A673 (cell line): ENCODE results near the gene CA5B. TPM values are rescaled to one million over a fixed set of nuclear protein-coding genes. Genes with fewer than 3 reads are reported as not detected.
A peak's percentile ranks its signal among the peaks of the same experiment; 100 is the strongest.
"Not testable (repeated sequence)": the region's sequence is repeated elsewhere in the genome, so short reads cannot be mapped to it uniquely, and the experiment has no call there.

Experiments
- BruUV-seq: library from RNA; stranded (reverse); fragments of 400-500 nt; replicated peaks from 2 replicates; lab custom pipeline; 2021; lab: Mats Ljungman, UMichigan
- CTCF ChIA-PET: fragments of 300-600 bp; sonication (Branson Sonifier 250); formaldehyde crosslinking; loops from one replicate; lab custom pipeline; 2022; ENCODE audit warnings: antibody characterized with exemption; lab: Charles Lee
- POLR2A ChIA-PET: fragments of 300-600 bp; sonication (Branson Sonifier 250); formaldehyde crosslinking; loops from one replicate; lab custom pipeline; 2022; ENCODE audit warnings: antibody characterized with exemption; ENCODE audit not compliant: low non-redundant PET; lab: Charles Lee
- DNase-seq: peaks from one replicate; pipeline ENCODE4 v3.0.0-alpha.2; 2015; ENCODE audit warnings: low spot score
- H3K27ac ChIP-seq: fragments of 200-600 bp; sonication (generic); 2 replicates; pipeline ENCODE4 v1.5.1; 2016; ENCODE audit warnings: mixed run types, low read depth, mild to moderate bottlenecking, mixed read lengths, antibody characterized with exemption, low read length; ENCODE audit not compliant: poor library complexity, severe bottlenecking
- H3K27me3 ChIP-seq: fragments of 200-600 bp; sonication (generic); replicated peaks from 2 replicates; pipeline ENCODE4 v1.6.1; 2017; ENCODE audit warnings: mixed run types, low read depth, mild to moderate bottlenecking, mixed read lengths, antibody characterized with exemption, low read length; ENCODE audit not compliant: insufficient read depth, poor library complexity
- H3K36me3 ChIP-seq: fragments of 200-600 bp; sonication (generic); 2 replicates; pipeline ENCODE4 v1.6.1; 2016; ENCODE audit warnings: mixed run types, mild to moderate bottlenecking, mixed read lengths, antibody characterized with exemption, low read length; ENCODE audit not compliant: insufficient read depth, poor library complexity, severe bottlenecking
- H3K4me1 ChIP-seq: fragments of 200-600 bp; sonication (generic); 2 replicates; pipeline ENCODE4 v1.6.1; 2017; ENCODE audit warnings: mixed run types, mild to moderate bottlenecking, mixed read lengths, antibody characterized with exemption, low read length; ENCODE audit not compliant: insufficient read depth, poor library complexity, severe bottlenecking
- H3K4me3 ChIP-seq: fragments of 200-600 bp; sonication (generic); 2 replicates; pipeline ENCODE4 v1.5.1; 2016; ENCODE audit warnings: low read depth, mixed run types, mild to moderate bottlenecking, mixed read lengths, low read length; ENCODE audit not compliant: poor library complexity, severe bottlenecking
- H3K9me3 ChIP-seq: fragments of 200-600 bp; sonication (generic); 2 replicates; pipeline ENCODE4 v1.6.1; 2016; ENCODE audit warnings: mixed run types, low read depth, mild to moderate bottlenecking, mixed read lengths, antibody characterized with exemption, low read length; ENCODE audit not compliant: poor library complexity, severe bottlenecking
- CTCF ChIP-seq: fragments of 300-800, 200-600 bp; sonication (generic); conservative IDR thresholded peaks from 2 replicates; pipeline ENCODE4 v1.5.1; 2017; ENCODE audit warnings: low read depth, mild to moderate bottlenecking, antibody characterized with exemption, low read length, moderate library complexity, mixed read lengths
- EZH2 ChIP-seq: fragments of 200-600 bp; sonication (generic); IDR thresholded peaks from 2 replicates; pipeline ENCODE4 v1.6.1; 2017; ENCODE audit warnings: borderline replicate concordance, low read depth, mild to moderate bottlenecking, mixed read lengths, antibody characterized with exemption, low read length; ENCODE audit not compliant: poor library complexity, severe bottlenecking
- intact Hi-C: fragments of 100-400 bp; cut with micrococcal nuclease; formaldehyde crosslinking; loops from one replicate; pipeline ENCODE4 v1.10.0; 2022; ENCODE audit not compliant: unreplicated experiment
- total RNA-seq: library from RNA; stranded (reverse); gene quantifications from 2 replicates; pipeline ENCODE4 v1.2.3, GENCODE V29; 2021

CA5B gene
- total RNA-seq, 1 experiment from 2014 or later: 9.4 TPM

DNA sequence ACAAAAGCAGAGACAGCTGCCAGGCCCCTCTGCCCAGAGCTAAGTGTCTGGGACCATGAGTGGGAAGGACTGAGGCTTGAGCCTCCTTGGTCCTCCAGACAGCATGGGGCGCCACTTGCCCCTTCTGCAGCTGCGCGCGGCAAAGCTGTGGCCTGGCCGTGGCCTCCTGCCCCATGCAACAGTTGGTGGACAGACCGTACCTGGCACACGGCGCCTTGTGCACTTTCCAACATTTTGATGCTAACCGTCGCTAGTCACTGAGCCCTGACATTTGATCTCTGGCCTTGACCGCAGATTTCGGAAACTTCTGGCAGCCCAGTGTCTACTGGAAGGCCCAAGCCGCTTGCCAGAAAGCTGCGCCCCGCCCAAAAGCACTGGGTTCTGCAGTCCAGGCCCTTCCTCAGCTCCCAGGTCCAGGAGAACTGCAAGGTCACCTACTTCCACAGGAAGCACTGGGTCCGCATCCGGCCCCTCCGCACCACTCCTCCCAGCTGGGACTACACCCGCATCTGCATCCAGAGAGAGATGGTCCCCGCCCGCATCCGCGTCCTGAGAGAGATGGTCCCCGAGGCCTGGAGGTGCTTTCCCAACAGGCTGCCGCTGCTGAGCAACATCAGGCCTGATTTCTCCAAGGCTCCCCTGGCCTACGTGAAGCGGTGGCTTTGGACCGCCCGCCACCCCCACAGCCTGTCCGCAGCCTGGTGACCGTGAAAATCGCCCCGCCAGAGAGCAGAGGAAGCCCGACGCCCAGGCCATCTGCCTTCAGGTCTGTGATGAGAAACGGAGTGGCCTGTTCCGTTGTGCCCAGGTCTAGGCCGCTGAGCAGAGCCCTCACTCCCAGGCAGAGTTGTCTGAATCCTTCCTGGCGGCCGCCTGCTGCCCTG, 35.3 kb upstream of the CA5B start:
- BruUV-seq: no TSS peak
- POLR2A ChIA-PET: no interaction called here

GRCh38 chrX:15703809-15704208, 34.3 kb upstream of the CA5B start:
- DNase-seq, intact Hi-C loops, H3K27ac ChIP-seq, H3K4me1 ChIP-seq, BruUV-seq, H3K9me3 ChIP-seq, H3K4me3 ChIP-seq, H3K36me3 ChIP-seq, CTCF ChIA-PET, H3K27me3 ChIP-seq, POLR2A ChIA-PET: not testable (repeated sequence)

More for the DNA sequence above, 35.3 kb upstream of the CA5B start:
- TF ChIP-seq EZH2 (no peak), CTCF (no peak)
- intact Hi-C loops: no loop called here
- Histone ChIP-seq H3K36me3 (no peaks in the 10 kb centered on the region), H3K4me1 (no peaks in the 10 kb centered on the region), H3K4me3 (no peak overlapping the region), H3K27ac (no peak overlapping the region), H3K9me3 (no peaks in the 10 kb centered on the region), H3K27me3 (no peaks in the 10 kb centered on the region)
- no peak for DNase-seq
- CTCF ChIA-PET: no interaction called here

- POLR2A ChIA-PET, H3K9me3 ChIP-seq, H3K4me1 ChIP-seq, CTCF ChIA-PET, BruUV-seq, H3K4me3 ChIP-seq, H3K36me3 ChIP-seq, DNase-seq, H3K27ac ChIP-seq, intact Hi-C loops, H3K27me3 ChIP-seq: not testable (repeated sequence)
Measured at GRCh38 chrX:15704273-15704672, 33.8 kb upstream of the CA5B start.

GRCh38 chrX:15714529-15714928, 23.5 kb upstream of the CA5B start:
- POLR2A ChIA-PET: no interaction called here
- H3K4me3 ChIP-seq: no peak overlapping the region

More at GRCh38 chrX:15714529-15714928, 23.5 kb upstream of the CA5B start:
- TF ChIP-seq EZH2 (no peak), CTCF (no peak)
- Histone ChIP-seq H3K27me3 (no peaks in the 10 kb centered on the region), H3K27ac (no peak overlapping the region), H3K9me3 (no peaks in the 10 kb centered on the region), H3K36me3 (no peaks in the 10 kb centered on the region), H3K4me1 (no peaks in the 10 kb centered on the region)
- intact Hi-C loops: no loop called here
- BruUV-seq: no TSS peak
- CTCF ChIA-PET: no interaction called here
- peak; percentile 23 for DNase-seq
